GM23248 (cell line): ENCODE data around the gene GAD2. TPM values are rescaled to one million over a fixed set of nuclear protein-coding genes. Genes with fewer than 3 reads are reported as not detected.
A peak's percentile ranks its signal among the peaks of the same experiment; 100 is the strongest.

Experiments
- DNase-seq: peaks from one replicate; pipeline ENCODE4 v3.0.0-alpha.2; 2015
- H2AFZ ChIP-seq: fragments of 200-600 bp; sonication (generic); 2 replicates; pipeline ENCODE4 v1.6.1; 2016; ENCODE audit warnings: antibody characterized with exemption
- H3F3A ChIP-seq: fragments of 200-600 bp; sonication (generic); 2 replicates; pipeline ENCODE4 v1.6.1; 2016; ENCODE audit warnings: mild to moderate bottlenecking, antibody characterized with exemption, mixed run types; ENCODE audit not compliant: insufficient read depth
- H3K27ac ChIP-seq: fragments of 200-600 bp; sonication (generic); 2 replicates; pipeline ENCODE4 v1.5.1; 2016; ENCODE audit warnings: mild to moderate bottlenecking
- H3K27me3 ChIP-seq: fragments of 200-600 bp; sonication (generic); replicated peaks from 2 replicates; pipeline ENCODE4 v1.6.1; 2016; ENCODE audit warnings: mild to moderate bottlenecking; ENCODE audit not compliant: insufficient read depth
- H3K36me3 ChIP-seq: fragments of 200-600 bp; sonication (generic); 2 replicates; pipeline ENCODE4 v1.6.1; 2016; ENCODE audit warnings: low read depth, mild to moderate bottlenecking
- H3K4me1 ChIP-seq: fragments of 200-600 bp; sonication (generic); 2 replicates; pipeline ENCODE4 v1.6.1; 2016; ENCODE audit warnings: mild to moderate bottlenecking; ENCODE audit not compliant: insufficient read depth
- H3K4me2 ChIP-seq: fragments of 200-600 bp; sonication (generic); one replicate; pipeline ENCODE4 v1.6.1; 2016; ENCODE audit warnings: mild to moderate bottlenecking; ENCODE audit not compliant: unreplicated experiment
- H3K4me3 ChIP-seq: fragments of 200-600 bp; sonication (generic); 2 replicates; pipeline ENCODE4 v1.5.1; 2016; ENCODE audit warnings: mild to moderate bottlenecking
- H3K79me2 ChIP-seq: fragments of 200-600 bp; sonication (generic); 2 replicates; pipeline ENCODE4 v1.6.1; 2016; ENCODE audit warnings: mild to moderate bottlenecking; ENCODE audit not compliant: insufficient read depth
- H3K9ac ChIP-seq: fragments of 200-600 bp; sonication (generic); 2 replicates; pipeline ENCODE4 v1.6.1; 2016; ENCODE audit warnings: mild to moderate bottlenecking
- H3K9me2 ChIP-seq: fragments of 200-600 bp; sonication (generic); 2 replicates; pipeline ENCODE4 v1.6.1; 2016; ENCODE audit warnings: mixed run types, mild to moderate bottlenecking, moderate library complexity; ENCODE audit not compliant: insufficient read depth
- H3K9me3 ChIP-seq: fragments of 200-600 bp; sonication (generic); one replicate; pipeline ENCODE4 v1.6.1; 2017; ENCODE audit warnings: low read depth
- H4K20me1 ChIP-seq: fragments of 200-600 bp; sonication (generic); 2 replicates; pipeline ENCODE4 v1.6.0; 2016; ENCODE audit not compliant: insufficient read depth
- EZH2 ChIP-seq: fragments of 200-600 bp; sonication (generic); IDR thresholded peaks from 2 replicates; pipeline ENCODE4 v1.6.1; 2018; ENCODE audit warnings: antibody characterized with exemption, mild to moderate bottlenecking; ENCODE audit not compliant: insufficient read depth, poor library complexity, severe bottlenecking
- EZH2phosphoT487 ChIP-seq: fragments of 200-600 bp; sonication (generic); IDR thresholded peaks from 2 replicates; pipeline ENCODE4 v1.6.1; 2018; ENCODE audit warnings: antibody characterized with exemption, moderate library complexity, mild to moderate bottlenecking, low read depth; ENCODE audit not compliant: insufficient read depth
- WGBS, 2 experiments: methylation state at CpG; one replicate each; pipeline ENCODE4 v1.1.6; 2015 to 2017; ENCODE audit warnings: low lambda C conversion rate in 2 of 2, low coverage in 1 of 2; ENCODE audit errors: missing lambda C conversion rate in 2 of 2; 5-methylcytosine and 5-hydroxymethylcytosine counted together
- in situ Hi-C: fragments of 300-500 bp; cut with MboI; formaldehyde crosslinking; loops from 2 replicates; pipeline ENCODE4 v1.15.0; 2020
- polyA plus RNA-seq: library from polyadenylated mRNA; unstranded; fragments of >200 nt; fragmentation: Nextera tagmentation; extraction: Ambion mirVana; gene quantifications from 2 replicates; pipeline ENCODE4 v1.2.1, GENCODE V29; 2016
- total RNA-seq: library from RNA; depleted of rRNA; stranded (reverse); fragments of >200 nt; shearing (Covaris generic); gene quantifications from 2 replicates; pipeline ENCODE4 v1.2.3, GENCODE V29; 2014

The GAD2 gene
- total and polyA plus RNA-seq, 2 experiments from 2014 or later, result not detected

GRCh38 chr10:26259341-26259740 is 42.8 kb downstream of the GAD2 start:
- no peaks in the 10 kb centered on the region for H3K9me2 ChIP-seq
- no peaks in the 10 kb centered on the region for H3K79me2 ChIP-seq
- no peak overlapping the region for H2AFZ ChIP-seq
- H3K4me1 ChIP-seq, result no peaks in the 10 kb centered on the region
- H3K4me2 ChIP-seq, result no peak overlapping the region
- H3K9ac ChIP-seq, result no peak overlapping the region
- DNase-seq, result no peak
- H3K27me3 ChIP-seq, result peaks cover 7% of the 10 kb centered on the region; the same call in 1 of the 2 replicates
- H3K4me3 ChIP-seq, result no peak overlapping the region
- H3F3A ChIP-seq, result no peaks in the 10 kb centered on the region
- H3K36me3 ChIP-seq, result no peaks in the 10 kb centered on the region
- no peak for TF ChIP-seq EZH2
- no peak for TF ChIP-seq EZH2phosphoT487
- no peak overlapping the region for H3K27ac ChIP-seq
- H3K9me3 ChIP-seq, result no peaks in the 10 kb centered on the region
- in situ Hi-C loops, result no loop called here
- no peaks in the 10 kb centered on the region for H4K20me1 ChIP-seq
- WGBS, 2 experiments, result 0 to 11% methylated on average over 1 of the region's 1 CpG

GRCh38 chr10:26269754-26270153 is 53.2 kb downstream of the GAD2 start:
- H3K27ac ChIP-seq, result no peak overlapping the region
- no peaks in the 10 kb centered on the region for H4K20me1 ChIP-seq
- TF ChIP-seq EZH2phosphoT487, result no peak
- no peak for TF ChIP-seq EZH2
- H3K4me3 ChIP-seq, result no peak overlapping the region
- WGBS, 2 experiments, result 26 to 28% methylated on average over 8 of the region's 8 CpGs
- H3K79me2 ChIP-seq, result no peaks in the 10 kb centered on the region
- no peaks in the 10 kb centered on the region for H3K9me2 ChIP-seq
- H3K27me3 ChIP-seq, result peaks cover 7% of the 10 kb centered on the region; the same call in 1 of the 2 replicates
- no peaks in the 10 kb centered on the region for H3K4me1 ChIP-seq
- H3K9ac ChIP-seq, result no peak overlapping the region
- no peak overlapping the region; the same call in 1 of the 2 replicates for H2AFZ ChIP-seq
- no peaks in the 10 kb centered on the region for H3K9me3 ChIP-seq
- no peaks in the 10 kb centered on the region for H3K36me3 ChIP-seq
- H3F3A ChIP-seq, result no peaks in the 10 kb centered on the region
- no peak overlapping the region for H3K4me2 ChIP-seq
- DNase-seq, result peak; percentile 47
- in situ Hi-C loops, result no loop called here

- 26% methylated on average over 5 of the region's 5 CpGs for WGBS, 2 experiments
- Histone ChIP-seq H3K4me3 (no peak overlapping the region), H3F3A (no peaks in the 10 kb centered on the region), H3K4me2 (no peak overlapping the region), H3K9me2 (no peaks in the 10 kb centered on the region), H3K27me3 (peaks cover 19% of the 10 kb centered on the region; the same call in 1 of the 2 replicates), H4K20me1 (no peaks in the 10 kb centered on the region), H3K36me3 (no peaks in the 10 kb centered on the region), H3K9me3 (no peaks in the 10 kb centered on the region), H3K79me2 (no peaks in the 10 kb centered on the region), H2AFZ (no peak overlapping the region), H3K27ac (no peak overlapping the region), H3K9ac (no peak overlapping the region), H3K4me1 (no peaks in the 10 kb centered on the region)
- TF ChIP-seq EZH2 (no peak), EZH2phosphoT487 (no peak)
- no peak for DNase-seq
- in situ Hi-C loops, result no loop called here
Observed at GRCh38 chr10:26274391-26274790, 57.8 kb downstream of the GAD2 start.

GRCh38 chr10:26278295-26278694 is 61.7 kb downstream of the GAD2 start:
- no peak for DNase-seq
- Histone ChIP-seq H3K36me3 (no peaks in the 10 kb centered on the region), H3K4me1 (no peaks in the 10 kb centered on the region), H2AFZ (no peak overlapping the region), H3K4me3 (no peak overlapping the region), H3K9ac (no peak overlapping the region), H4K20me1 (no peaks in the 10 kb centered on the region), H3K9me3 (no peaks in the 10 kb centered on the region), H3K27me3 (peaks cover 24% of the 10 kb centered on the region; the same call in 1 of the 2 replicates), H3K27ac (no peak overlapping the region), H3F3A (no peaks in the 10 kb centered on the region), H3K4me2 (no peak overlapping the region), H3K79me2 (no peaks in the 10 kb centered on the region), H3K9me2 (no peaks in the 10 kb centered on the region)
- in situ Hi-C loops, result no loop called here
- WGBS, 2 experiments, result 60 to 75% methylated on average over 3 of the region's 3 CpGs
- TF ChIP-seq EZH2 (no peak), EZH2phosphoT487 (no peak)

GRCh38 chr10:26290236-26290635 is 73.7 kb downstream of the GAD2 start:
- Histone ChIP-seq H4K20me1 (no peaks in the 10 kb centered on the region), H3K9ac (no peak overlapping the region), H3K79me2 (no peaks in the 10 kb centered on the region), H3K27me3 (no peaks in the 10 kb centered on the region), H3F3A (no peaks in the 10 kb centered on the region), H3K9me3 (no peaks in the 10 kb centered on the region), H3K36me3 (no peaks in the 10 kb centered on the region), H3K4me2 (no peak overlapping the region), H3K4me1 (no peaks in the 10 kb centered on the region), H3K27ac (no peak overlapping the region), H3K9me2 (no peaks in the 10 kb centered on the region), H2AFZ (no peak overlapping the region), H3K4me3 (no peak overlapping the region)
- in situ Hi-C loops, result no loop called here
- no peak for DNase-seq
- TF ChIP-seq EZH2phosphoT487, result no peak
- 8 to 13% methylated on average over 4 of the region's 4 CpGs for WGBS, 2 experiments
